Kidney epithelial cell (primary cell): ENCODE measurements around the gene MYD88. TPM values are rescaled to one million over a fixed set of nuclear protein-coding genes. Genes with fewer than 3 reads are reported as not detected.

ENCODE experiments used
- DNase-seq: peaks from one replicate; pipeline ENCODE4 v3.0.0-alpha.2; 2010; ENCODE audit warnings: low read depth
- H3K27me3 ChIP-seq: 2 replicates; pipeline ENCODE4 v1.6.0; 2011; ENCODE audit warnings: low read length; ENCODE audit not compliant: control insufficient read depth, insufficient read depth
- H3K36me3 ChIP-seq: 2 replicates; pipeline ENCODE4 v1.5.1; 2011; ENCODE audit warnings: low read length; ENCODE audit not compliant: control insufficient read depth, insufficient read depth
- H3K4me3 ChIP-seq: 2 replicates; pipeline ENCODE4 v1.5.1; 2011; ENCODE audit warnings: low read depth, mild to moderate bottlenecking, control low read depth, low read length
- CTCF ChIP-seq: IDR thresholded peaks from 2 replicates; pipeline ENCODE4 v1.5.1; 2011; ENCODE audit warnings: mild to moderate bottlenecking, moderate library complexity, low read length, control low read depth, inconsistent platforms; ENCODE audit not compliant: insufficient read depth, poor library complexity, severe bottlenecking
- total RNA-seq: library from RNA; depleted of rRNA; stranded (reverse); fragments of >200 nt; gene quantifications from 2 replicates; pipeline ENCODE4 v1.2.3, GENCODE V29; 2015

Gene MYD88
- total RNA-seq, 1 donor from 2014 or later, result 36.5 TPM

DNA sequence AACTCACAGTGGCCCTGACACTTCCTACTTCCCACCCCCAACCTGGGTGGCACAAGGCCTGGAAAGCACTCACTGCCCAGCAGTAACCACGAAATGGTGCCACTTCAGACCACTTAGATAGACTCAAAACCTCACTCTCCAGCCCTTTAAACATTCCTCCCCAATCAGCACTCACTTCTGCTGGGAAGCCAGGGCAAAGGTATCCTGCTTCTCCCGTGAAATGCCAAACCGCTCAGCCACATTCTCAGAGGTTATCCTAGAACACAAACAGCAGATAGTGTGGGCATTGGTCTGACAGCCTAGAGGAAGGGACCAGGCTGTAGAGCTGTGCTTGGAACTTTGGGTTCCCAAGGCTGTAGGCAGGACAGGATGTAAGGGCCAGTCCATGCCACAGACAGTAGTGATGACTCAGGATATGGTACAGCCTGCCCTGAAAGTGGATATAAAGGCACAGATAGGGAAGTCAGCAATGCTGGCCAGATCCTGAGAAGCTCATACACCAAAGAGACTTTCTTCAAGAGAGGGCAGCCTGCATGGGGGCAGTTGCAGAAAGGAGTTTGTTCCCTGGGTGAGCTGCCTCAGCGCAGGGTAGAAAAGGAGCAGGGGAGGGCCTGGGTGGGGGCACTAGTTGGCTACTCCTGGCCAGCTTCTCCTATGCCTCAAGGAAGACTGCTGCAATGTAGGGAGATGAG lies 10.7 kb upstream of the MYD88 start:
- H3K36me3 ChIP-seq, result peaks cover 3% of the 10 kb centered on the region
- no peaks in the 10 kb centered on the region for H3K27me3 ChIP-seq
- no peak for DNase-seq
- no peak for TF ChIP-seq CTCF
- H3K4me3 ChIP-seq, result no peak overlapping the region

- peaks cover 3% of the 10 kb centered on the region for H3K36me3 ChIP-seq
- no peak for TF ChIP-seq CTCF
Observed at GRCh38 chr3:38128303-38128655, 10.2 kb upstream of the MYD88 start.

GRCh38 chr3:38129058-38129457 lies 9.4 kb upstream of the MYD88 start:
- H3K4me3 ChIP-seq, result no peak overlapping the region
- peaks cover 3% of the 10 kb centered on the region for H3K36me3 ChIP-seq
- no peak for DNase-seq
- no peak for TF ChIP-seq CTCF
- H3K27me3 ChIP-seq, result no peaks in the 10 kb centered on the region

More at GRCh38 chr3:38128303-38128655, 10.2 kb upstream of the MYD88 start:
- Histone ChIP-seq H3K27me3 (no peaks in the 10 kb centered on the region), H3K4me3 (no peak overlapping the region)
- DNase-seq, result no peak

DNA sequence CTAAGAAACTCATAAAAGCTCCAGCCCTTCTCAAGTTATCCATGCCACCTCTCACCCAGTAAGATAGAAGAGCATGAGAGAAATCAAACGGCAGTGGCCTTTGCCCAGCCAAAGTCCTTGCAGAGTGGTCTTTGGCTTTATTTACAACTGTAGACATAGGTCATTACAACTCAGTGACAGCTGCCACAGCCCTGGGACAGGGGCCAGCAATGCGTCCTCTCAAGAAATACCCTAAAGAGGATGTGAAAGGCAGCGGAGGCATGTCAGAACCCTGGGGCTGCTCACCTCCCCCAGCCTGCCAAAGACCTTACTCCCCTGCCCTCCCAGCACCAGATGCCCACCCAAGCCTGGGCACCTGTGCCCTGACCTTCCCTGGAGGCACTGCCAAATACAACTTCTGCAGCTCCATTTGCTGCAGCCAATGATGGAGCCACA lies 7.8 kb upstream of the MYD88 start:
- H3K4me3 ChIP-seq, result no peak overlapping the region
- no peak for TF ChIP-seq CTCF
- peaks cover 2% of the 10 kb centered on the region for H3K36me3 ChIP-seq
- no peaks in the 10 kb centered on the region for H3K27me3 ChIP-seq
- DNase-seq, result no peak

DNA sequence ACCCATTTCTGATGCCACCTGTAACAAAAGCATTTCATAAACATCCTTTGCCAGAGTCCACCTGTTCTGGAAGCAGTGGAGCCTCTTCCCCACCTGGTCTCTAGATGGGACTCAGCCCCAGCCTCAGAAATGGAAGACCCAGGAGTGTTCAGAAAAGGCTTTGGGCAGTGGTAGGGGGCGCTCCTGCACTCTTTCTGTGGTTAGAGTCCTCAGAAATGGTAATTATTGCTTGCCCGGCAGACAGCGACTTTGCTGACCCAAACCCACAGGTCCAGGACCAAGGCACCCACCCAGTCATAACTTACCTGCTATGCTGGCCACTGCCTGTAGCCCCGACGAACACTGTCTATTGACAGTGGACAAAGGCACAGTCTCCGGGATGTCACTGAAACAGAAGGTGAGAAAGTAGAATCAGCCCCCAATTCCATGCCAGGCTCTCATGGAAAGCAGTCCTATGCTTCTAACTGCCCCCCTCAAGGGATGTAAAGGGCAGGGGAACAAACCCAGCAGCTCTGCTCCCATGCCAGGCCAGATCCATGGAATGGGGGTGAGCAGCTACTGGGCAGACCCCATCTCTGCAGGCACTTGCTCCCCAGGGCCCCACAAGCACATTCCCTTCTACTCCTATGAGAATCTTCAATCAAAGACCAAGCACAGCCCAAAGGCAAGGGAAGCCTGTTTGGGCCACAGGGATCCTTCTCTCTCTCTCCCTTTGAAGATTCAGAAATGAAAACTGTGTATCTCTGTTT lies 6.7 kb upstream of the MYD88 start:
- Histone ChIP-seq H3K36me3 (peaks cover 1% of the 10 kb centered on the region), H3K27me3 (no peaks in the 10 kb centered on the region), H3K4me3 (no peak overlapping the region)
- DNase-seq, result no peak
- peak; percentile 56 for TF ChIP-seq CTCF
